Measurements from ENCODE around the gene RNF144B.

- TF ChIP-seq POLR2A (IDR thresholded peaks at IDR 0.05; ENCODE audit: extremely low read depth, insufficient read length): no peak
- no peak for TF ChIP-seq CTCF (IDR thresholded peaks at IDR 0.05; ENCODE audit: low read depth, low read length)
- no peak for TF ChIP-seq MAX (IDR thresholded peaks at IDR 0.05; ENCODE audit: low read depth, low read length)
- no peak for TF ChIP-seq MYC (IDR thresholded peaks at IDR 0.05; ENCODE audit: low read depth, low read length)
Measured at GRCh38 chr6:18340781-18341551, 46.2 kb upstream of the RNF144B start.

Measured in NB4 (cell line).